BJ (cell line): ENCODE results near the gene CDKAL1. TPM values are rescaled to one million over a fixed set of nuclear protein-coding genes. Genes with fewer than 3 reads are reported as not detected.

Experiments used
- CTCF ChIA-PET: fragments of 350-600 bp; formaldehyde crosslinking; extraction: SDS; loops from one replicate; lab custom pipeline; 2021; ENCODE audit warnings: antibody characterized with exemption, inconsistent platforms; lab: Yijun Ruan, JAX
- POLR2A ChIA-PET: fragments of 300-600 bp; sonication (Branson Sonifier 250); formaldehyde crosslinking; extraction: SDS; loops from one replicate; lab custom pipeline; 2021; ENCODE audit warnings: antibody characterized with exemption; lab: Charles Lee
- DNase-seq: peaks from one replicate; pipeline ENCODE4 v3.0.0-alpha.2; 2011; ENCODE audit warnings: low read depth
- H3K27me3 ChIP-seq: 2 replicates; pipeline ENCODE4 v1.6.0; 2011; ENCODE audit warnings: low read length; ENCODE audit not compliant: control insufficient read depth, insufficient read depth
- H3K36me3 ChIP-seq: 2 replicates; pipeline ENCODE4 v1.5.1; 2011; ENCODE audit warnings: low read length; ENCODE audit not compliant: control insufficient read depth, insufficient read depth
- H3K4me3 ChIP-seq: 2 replicates; pipeline ENCODE4 v1.5.1; 2011; ENCODE audit warnings: low read depth, mild to moderate bottlenecking, control low read depth, low read length
- polyA plus RNA-seq: library from polyadenylated mRNA; depleted of rRNA; stranded (reverse); fragments of >200 nt; gene quantifications from 2 replicates; pipeline ENCODE4 v1.2.3, GENCODE V29; 2011
- TF ChIP-seq, protein P1 (sequence below): IDR thresholded peaks from 2 replicates; pipeline ENCODE4 v1.5.1; 2011; ENCODE audit warnings: low read depth, mild to moderate bottlenecking, control low read depth, inconsistent platforms, low read length, moderate library complexity; ENCODE audit not compliant: insufficient read depth

CDKAL1 gene
- polyA plus RNA-seq, 1 experiment = 3.8 TPM

DNA sequence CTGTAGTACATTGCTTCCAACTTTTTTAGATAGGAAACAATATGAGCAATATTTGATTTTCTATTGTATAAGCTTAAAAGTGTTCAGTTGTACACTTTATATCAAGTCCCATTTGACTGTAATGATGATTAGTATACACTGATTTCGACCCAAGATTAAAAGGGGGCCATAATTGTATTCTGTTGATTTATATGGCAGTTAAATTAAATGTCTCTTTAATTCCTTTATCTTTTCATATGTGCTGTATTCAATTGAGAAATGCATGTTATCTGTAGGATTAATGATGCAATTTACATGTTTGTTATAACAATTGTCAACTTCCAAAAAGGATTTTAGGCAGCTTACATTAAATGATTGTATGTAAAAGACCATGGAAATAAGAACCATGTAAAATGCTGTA lies 317.5 kb downstream of the CDKAL1 start:
- POLR2A ChIA-PET = no interaction called here
- CTCF ChIA-PET = no interaction called here
- TF ChIP-seq, protein P1, sequence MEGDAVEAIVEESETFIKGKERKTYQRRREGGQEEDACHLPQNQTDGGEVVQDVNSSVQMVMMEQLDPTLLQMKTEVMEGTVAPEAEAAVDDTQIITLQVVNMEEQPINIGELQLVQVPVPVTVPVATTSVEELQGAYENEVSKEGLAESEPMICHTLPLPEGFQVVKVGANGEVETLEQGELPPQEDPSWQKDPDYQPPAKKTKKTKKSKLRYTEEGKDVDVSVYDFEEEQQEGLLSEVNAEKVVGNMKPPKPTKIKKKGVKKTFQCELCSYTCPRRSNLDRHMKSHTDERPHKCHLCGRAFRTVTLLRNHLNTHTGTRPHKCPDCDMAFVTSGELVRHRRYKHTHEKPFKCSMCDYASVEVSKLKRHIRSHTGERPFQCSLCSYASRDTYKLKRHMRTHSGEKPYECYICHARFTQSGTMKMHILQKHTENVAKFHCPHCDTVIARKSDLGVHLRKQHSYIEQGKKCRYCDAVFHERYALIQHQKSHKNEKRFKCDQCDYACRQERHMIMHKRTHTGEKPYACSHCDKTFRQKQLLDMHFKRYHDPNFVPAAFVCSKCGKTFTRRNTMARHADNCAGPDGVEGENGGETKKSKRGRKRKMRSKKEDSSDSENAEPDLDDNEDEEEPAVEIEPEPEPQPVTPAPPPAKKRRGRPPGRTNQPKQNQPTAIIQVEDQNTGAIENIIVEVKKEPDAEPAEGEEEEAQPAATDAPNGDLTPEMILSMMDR = no peak
- DNase-seq = no peak
- Histone ChIP-seq H3K27me3 (no peaks in the 10 kb centered on the region), H3K4me3 (no peak overlapping the region), H3K36me3 (no peaks in the 10 kb centered on the region)

DNA sequence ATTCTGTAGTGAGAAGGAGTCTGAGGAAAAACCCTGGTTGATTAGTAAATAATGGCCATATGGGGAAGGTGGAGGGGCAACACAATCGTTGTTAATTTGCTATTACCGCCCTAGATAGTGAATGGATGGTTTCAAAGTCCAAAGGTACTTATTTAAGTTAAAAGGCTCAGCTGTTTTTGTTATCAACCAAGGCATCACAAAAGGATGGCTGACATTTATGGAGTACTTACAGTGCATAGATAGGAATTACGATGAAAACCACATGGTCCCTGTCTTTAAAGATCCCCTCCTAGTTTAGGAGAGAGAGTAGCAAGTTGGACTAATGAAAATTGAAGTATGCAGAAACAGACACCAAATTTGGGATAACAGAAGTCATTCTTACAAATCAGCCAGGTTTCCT lies 319.6 kb downstream of the CDKAL1 start:
- no peaks in the 10 kb centered on the region for H3K27me3 ChIP-seq
- ChIA-PET POLR2A (interaction anchor here (0.7 kb wide), 1 partner anchor 43 kb away, joined by 3 read pairs; no protein-coding TSS in a partner anchor), CTCF (no interaction called here)
- TF ChIP-seq, protein P1 = no peak
- no peak overlapping the region for H3K4me3 ChIP-seq
- no peak for DNase-seq
- no peaks in the 10 kb centered on the region for H3K36me3 ChIP-seq

DNA sequence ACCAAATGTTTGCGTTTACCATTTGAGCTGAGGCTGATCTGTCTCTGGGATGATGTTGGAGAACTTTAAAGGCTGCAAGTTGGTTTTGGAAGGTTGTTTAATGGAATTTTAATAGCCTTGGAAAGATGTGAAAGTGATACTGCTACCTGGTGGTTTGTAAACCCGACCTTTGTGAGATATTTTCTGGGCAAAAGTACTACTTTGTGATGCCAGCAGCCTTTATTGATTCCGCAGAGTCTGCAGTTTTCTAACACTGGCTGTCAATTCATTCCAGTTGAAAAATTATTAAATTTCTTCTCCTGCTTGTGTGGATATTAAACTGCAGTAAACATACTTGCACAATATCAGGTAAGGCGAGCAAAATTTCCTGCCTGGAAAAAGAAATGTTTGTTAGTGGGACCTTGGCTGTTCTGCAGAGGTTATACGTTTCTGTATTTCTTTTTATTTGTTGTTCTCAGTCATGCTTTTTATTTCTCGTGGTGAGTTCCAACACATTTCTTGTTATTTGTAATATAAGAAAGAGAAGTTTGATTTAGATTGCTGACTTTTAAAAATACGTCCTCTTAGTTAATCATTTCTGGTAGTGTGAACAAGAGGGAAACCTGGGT lies 322.5 kb downstream of the CDKAL1 start:
- no peak for DNase-seq
- no peaks in the 10 kb centered on the region for H3K27me3 ChIP-seq
- no peak overlapping the region for H3K4me3 ChIP-seq
- POLR2A ChIA-PET = no interaction called here
- CTCF ChIA-PET = no interaction called here
- TF ChIP-seq, protein P1 = no peak
- no peaks in the 10 kb centered on the region for H3K36me3 ChIP-seq

DNA sequence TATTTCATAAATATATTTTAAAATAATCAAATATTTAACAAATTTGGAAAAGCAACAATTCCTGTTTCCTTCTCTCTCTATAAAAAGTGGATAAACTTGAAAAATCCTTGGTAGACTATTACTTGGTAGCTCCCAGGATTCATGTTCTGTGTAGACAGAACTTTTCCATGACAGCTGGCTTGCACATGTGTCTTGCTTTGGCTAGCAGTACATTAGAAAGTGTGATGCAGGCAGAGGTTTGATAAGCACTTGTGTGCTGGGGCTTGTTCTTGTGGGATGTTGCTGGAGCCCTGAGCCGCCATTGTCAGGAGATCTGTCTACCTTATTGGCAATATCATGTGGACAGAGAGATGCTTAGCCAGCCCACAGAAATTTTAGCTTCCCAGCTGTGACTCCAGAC lies 327.2 kb downstream of the CDKAL1 start:
- ChIA-PET POLR2A (no interaction called here), CTCF (no interaction called here)
- no peak for DNase-seq
- TF ChIP-seq, protein P1 = no peak
- Histone ChIP-seq H3K4me3 (no peak overlapping the region), H3K36me3 (no peaks in the 10 kb centered on the region), H3K27me3 (no peaks in the 10 kb centered on the region)

DNA sequence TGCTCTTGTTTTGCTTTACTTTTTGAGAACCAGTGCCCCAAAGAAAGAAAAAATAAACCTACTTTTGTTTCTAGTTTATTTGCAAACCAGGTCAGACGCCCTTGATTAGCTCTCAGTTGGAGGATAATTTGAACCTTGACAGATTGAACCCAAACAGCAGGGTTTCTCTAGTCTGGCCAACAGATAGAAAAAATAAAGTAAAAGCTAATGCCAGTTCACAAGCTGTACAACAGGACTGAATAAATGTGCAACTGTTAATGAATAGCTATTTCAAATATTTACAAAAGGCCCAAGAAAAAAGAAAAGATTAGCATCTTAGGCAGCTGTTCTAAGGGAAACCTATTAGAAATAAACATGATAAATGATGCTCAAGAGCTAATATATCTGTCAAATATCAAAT lies 331.8 kb downstream of the CDKAL1 start:
- Histone ChIP-seq H3K4me3 (no peak overlapping the region), H3K36me3 (no peaks in the 10 kb centered on the region), H3K27me3 (no peaks in the 10 kb centered on the region)
- DNase-seq = no peak
- CTCF ChIA-PET = interaction anchor here (1.6 kb wide), 2 partner anchors 10 to 11 kb away, joined by 4 read pairs; no protein-coding TSS in a partner anchor
- TF ChIP-seq, protein P1 = no peak
- POLR2A ChIA-PET = no interaction called here
